Activated naive CD8-positive, alpha-beta T cell treated with anti-CD3 and anti-CD28 coated beads, Interleukin-2, amount 50 U/mL, for 24 hours (primary cell): ENCODE data around the gene GNAT1.

Experiments
- ATAC-seq: fragments of 150-1000 bp; cut with Tn5 transposase; one replicate; pipeline ENCODE4 v1.10.0; 2021
- DNase-seq: peaks from one replicate; pipeline ENCODE4 v3.0.0; 2021
- H3K27ac Mint-ChIP-seq: one replicate; pipeline ENCODE4 v1.8.0; 2021; ENCODE audit warnings: mild to moderate bottlenecking, mixed read lengths
- H3K27me3 Mint-ChIP-seq: one replicate; pipeline ENCODE4 v1.8.0; 2021; ENCODE audit warnings: mixed read lengths
- H3K36me3 Mint-ChIP-seq: one replicate; pipeline ENCODE4 v1.8.0; 2021; ENCODE audit warnings: low read depth, mixed read lengths
- H3K4me1 Mint-ChIP-seq: one replicate; pipeline ENCODE4 v1.8.0; 2021; ENCODE audit warnings: mixed read lengths
- H3K4me3 Mint-ChIP-seq: one replicate; pipeline ENCODE4 v1.8.0; 2021; ENCODE audit warnings: mild to moderate bottlenecking, moderate library complexity, mixed read lengths
- H3K9me3 Mint-ChIP-seq: one replicate; pipeline ENCODE4 v1.8.0; 2021; ENCODE audit warnings: mixed read lengths

Gene GNAT1

GRCh38 chr3:50195501-50196252 is 4.3 kb downstream of the GNAT1 start:
- H3K9me3 Mint-ChIP-seq = no peaks in the 10 kb centered on the region
- H3K27me3 Mint-ChIP-seq = peaks cover 20% of the 10 kb centered on the region
- ATAC-seq = no peak
- peaks cover 12% of the 10 kb centered on the region for H3K4me1 Mint-ChIP-seq
- no peaks in the 10 kb centered on the region for H3K36me3 Mint-ChIP-seq
- no peak overlapping the region for H3K27ac Mint-ChIP-seq
- DNase-seq = no peak
- H3K4me3 Mint-ChIP-seq = no peak overlapping the region

DNA sequence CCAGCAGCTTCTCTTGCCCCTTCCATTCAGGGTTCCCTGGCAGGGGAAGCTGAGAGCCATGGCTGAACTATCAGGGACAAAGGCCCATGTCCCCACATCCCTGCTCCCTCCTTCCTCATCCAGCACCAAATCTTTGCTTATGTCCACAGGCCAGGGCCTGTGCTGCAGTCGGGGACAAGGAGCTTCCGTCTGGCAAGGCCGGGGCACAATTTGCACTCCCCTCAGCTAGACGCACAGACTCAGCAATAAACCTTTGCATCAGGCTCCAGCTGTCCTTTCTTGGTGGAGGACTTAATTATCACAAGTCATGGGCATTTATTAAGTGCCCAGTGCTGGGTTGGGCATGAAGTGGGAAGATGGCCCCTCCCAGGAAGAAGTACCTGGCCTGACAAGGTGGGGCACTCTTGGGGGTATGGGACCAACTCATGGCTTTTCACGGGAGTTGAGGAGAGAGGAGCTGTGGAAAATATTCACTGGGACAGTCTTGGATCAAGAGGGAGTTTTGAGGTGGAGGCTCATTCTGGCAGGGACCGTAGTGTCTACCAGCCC is 4.9 kb downstream of the GNAT1 start:
- Mint-ChIP-seq H3K9me3 (no peaks in the 10 kb centered on the region), H3K27me3 (peaks cover 24% of the 10 kb centered on the region), H3K4me3 (no peak overlapping the region), H3K27ac (no peak overlapping the region), H3K36me3 (no peaks in the 10 kb centered on the region), H3K4me1 (peaks cover 12% of the 10 kb centered on the region)
- no peak for DNase-seq
- no peak for ATAC-seq

GRCh38 chr3:50201573-50202315 is 10.3 kb downstream of the GNAT1 start:
- H3K27me3 Mint-ChIP-seq = peaks cover 41% of the 10 kb centered on the region
- no peak overlapping the region for H3K4me3 Mint-ChIP-seq
- H3K27ac Mint-ChIP-seq = no peak overlapping the region
- H3K36me3 Mint-ChIP-seq = no peaks in the 10 kb centered on the region
- no peak for DNase-seq
- no peaks in the 10 kb centered on the region for H3K4me1 Mint-ChIP-seq
- no peaks in the 10 kb centered on the region for H3K9me3 Mint-ChIP-seq
- ATAC-seq = no peak

- Mint-ChIP-seq H3K4me1 (no peaks in the 10 kb centered on the region), H3K27me3 (peaks cover 48% of the 10 kb centered on the region), H3K9me3 (no peaks in the 10 kb centered on the region), H3K27ac (no peak overlapping the region), H3K36me3 (no peaks in the 10 kb centered on the region), H3K4me3 (no peak overlapping the region)
- ATAC-seq (no peak), DNase-seq (no peak)
These were observed 11.1 kb downstream of the GNAT1 start for GRCh38 chr3:50202353-50203112.

DNA sequence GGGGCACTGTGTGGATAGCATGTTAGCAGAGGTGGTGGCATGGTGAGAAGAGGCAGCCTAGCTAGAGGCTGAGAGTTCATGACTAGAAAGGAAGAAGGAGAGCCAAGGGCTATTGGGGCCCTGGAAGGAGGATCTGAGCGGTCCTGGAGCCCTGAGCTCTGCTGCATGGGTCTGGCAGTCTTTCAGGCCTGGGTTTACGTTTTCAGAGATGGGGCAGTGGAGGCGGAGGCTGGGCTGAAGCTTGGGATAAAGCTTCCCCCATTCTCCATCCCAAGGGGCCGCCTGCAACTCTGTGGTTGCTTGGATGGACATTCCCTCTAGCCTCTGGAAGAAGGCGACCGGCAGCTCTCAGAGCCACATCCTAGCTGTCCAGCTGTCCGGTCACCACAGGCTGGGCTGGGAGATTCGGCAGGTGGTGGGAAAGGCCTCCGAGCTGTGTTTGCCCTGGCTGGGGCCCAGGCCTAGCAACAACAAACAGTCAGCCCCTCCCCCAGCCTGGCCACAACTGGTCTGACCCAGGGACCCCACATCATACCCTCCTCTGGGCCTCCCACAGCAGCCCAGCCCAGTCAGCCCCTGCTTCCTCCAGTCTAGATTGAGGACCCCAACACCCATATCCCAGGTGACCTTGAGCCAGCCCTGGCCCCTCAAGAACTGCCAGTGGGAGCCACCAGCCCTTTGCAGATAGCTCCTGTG is 11.9 kb downstream of the GNAT1 start:
- Mint-ChIP-seq H3K4me3 (no peak overlapping the region), H3K9me3 (no peaks in the 10 kb centered on the region), H3K36me3 (no peaks in the 10 kb centered on the region), H3K27me3 (peaks cover 48% of the 10 kb centered on the region), H3K27ac (no peak overlapping the region), H3K4me1 (no peaks in the 10 kb centered on the region)
- no peak for DNase-seq
- no peak for ATAC-seq

DNA sequence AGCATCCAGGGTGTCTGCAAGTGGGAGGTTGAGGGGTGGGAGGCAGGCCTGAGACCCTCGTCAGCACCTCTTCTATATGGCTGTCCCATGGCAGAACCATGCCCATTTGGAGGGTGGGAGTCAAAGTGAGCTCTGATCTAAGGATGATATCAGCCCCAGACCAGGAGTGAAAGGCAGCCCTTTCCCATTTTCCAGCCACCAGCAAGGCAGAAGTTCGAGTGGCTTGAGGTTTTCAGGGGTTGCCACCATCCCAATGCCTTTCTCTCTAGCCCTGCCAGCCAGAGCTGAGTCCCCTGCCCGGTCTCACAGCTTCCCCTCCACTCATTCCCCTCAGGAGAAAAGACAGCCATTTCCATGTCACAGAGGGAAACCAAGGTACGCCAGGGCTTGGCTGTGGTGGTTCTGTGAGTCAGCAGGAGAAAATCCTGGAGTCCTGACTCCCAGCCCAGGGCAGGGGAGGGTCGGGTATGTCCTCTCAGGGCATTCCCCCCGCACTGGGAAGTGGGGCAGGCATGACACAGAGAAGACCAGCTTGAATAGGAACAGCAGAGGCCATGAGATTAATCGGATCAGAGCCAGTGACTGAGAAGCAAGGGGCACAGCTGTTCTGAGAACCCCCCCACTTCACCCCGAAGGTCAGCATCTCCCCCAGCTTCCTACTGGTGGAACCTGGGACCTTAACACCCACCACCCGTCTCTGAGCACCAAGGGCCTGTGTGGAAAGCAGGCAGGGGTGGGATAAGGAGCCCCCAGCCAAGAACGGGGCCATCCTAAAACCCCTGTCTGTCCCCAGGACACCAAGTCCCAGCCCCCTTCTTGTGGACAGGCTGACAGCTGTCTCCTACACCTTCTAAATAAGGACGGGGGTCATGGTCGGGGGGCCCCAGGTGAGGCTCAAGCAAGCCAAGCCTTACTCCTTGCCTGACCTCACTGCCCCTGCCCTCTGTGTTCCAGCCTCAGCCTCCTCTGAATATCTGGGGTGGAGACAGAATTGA is 12.7 kb downstream of the GNAT1 start:
- Mint-ChIP-seq H3K27ac (no peak overlapping the region), H3K9me3 (no peaks in the 10 kb centered on the region), H3K4me3 (no peak overlapping the region), H3K4me1 (no peaks in the 10 kb centered on the region), H3K36me3 (no peaks in the 10 kb centered on the region), H3K27me3 (peaks cover 50% of the 10 kb centered on the region)
- ATAC-seq (no peak), DNase-seq (no peak)

DNA sequence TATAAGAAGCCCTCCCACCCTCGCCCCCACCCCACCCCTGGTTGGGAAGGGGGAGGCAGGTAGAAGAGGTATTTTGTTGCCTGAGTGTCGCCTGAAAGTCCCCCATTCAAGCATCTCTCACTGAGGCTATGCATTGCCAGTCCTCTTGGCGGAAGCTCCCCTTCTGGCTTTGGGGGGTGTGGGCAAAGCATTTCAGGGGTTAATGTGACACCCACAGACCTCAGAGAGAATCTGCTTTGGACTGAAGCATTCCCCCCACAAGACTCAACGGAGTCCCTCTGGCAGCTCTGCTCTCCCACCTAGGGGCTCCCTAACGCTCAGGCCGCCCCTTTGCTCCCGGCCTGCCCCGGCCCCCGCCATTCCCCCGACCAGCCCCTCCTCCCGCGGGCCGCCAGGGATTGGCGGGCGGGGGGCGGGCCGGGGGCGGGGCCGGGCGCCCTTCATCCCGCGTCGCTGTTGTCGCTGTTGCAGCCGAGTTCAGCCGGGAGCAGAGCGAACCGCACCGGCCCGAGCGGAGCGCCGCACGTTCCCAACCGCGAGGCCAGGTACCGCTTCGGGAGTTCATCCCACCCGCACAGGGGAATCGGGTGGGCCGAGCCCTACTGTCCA is 13.5 kb downstream of the GNAT1 start, which contains the start of gene SLC38A3:
TSS of gene SLC38A3 (plus strand) at position 468 of the 609 bp plus-strand sequence. CDS start 8,929 bp downstream, outside the sequence.
- no peak for ATAC-seq
- H3K4me3 Mint-ChIP-seq = no peak within 1 kb of the TSS
- no peaks in the 10 kb centered on the region for H3K4me1 Mint-ChIP-seq
- H3K36me3 Mint-ChIP-seq = no peaks in the 10 kb centered on the region
- H3K27ac Mint-ChIP-seq = no peak within 1 kb of the TSS
- H3K9me3 Mint-ChIP-seq = no peaks in the 10 kb centered on the region
- H3K27me3 Mint-ChIP-seq = peaks cover 48% of the 10 kb centered on the region
- no peak for DNase-seq

- H3K4me1 Mint-ChIP-seq = no peaks in the 10 kb centered on the region
- ATAC-seq (no peak), DNase-seq (peak; percentile 37)
- no peak overlapping the region for H3K27ac Mint-ChIP-seq
- no peaks in the 10 kb centered on the region for H3K36me3 Mint-ChIP-seq
- peaks cover 47% of the 10 kb centered on the region for H3K27me3 Mint-ChIP-seq
- H3K9me3 Mint-ChIP-seq = no peaks in the 10 kb centered on the region
- no peak overlapping the region for H3K4me3 Mint-ChIP-seq
These were observed 14.2 kb downstream of the GNAT1 start for GRCh38 chr3:50205413-50206276.

DNA sequence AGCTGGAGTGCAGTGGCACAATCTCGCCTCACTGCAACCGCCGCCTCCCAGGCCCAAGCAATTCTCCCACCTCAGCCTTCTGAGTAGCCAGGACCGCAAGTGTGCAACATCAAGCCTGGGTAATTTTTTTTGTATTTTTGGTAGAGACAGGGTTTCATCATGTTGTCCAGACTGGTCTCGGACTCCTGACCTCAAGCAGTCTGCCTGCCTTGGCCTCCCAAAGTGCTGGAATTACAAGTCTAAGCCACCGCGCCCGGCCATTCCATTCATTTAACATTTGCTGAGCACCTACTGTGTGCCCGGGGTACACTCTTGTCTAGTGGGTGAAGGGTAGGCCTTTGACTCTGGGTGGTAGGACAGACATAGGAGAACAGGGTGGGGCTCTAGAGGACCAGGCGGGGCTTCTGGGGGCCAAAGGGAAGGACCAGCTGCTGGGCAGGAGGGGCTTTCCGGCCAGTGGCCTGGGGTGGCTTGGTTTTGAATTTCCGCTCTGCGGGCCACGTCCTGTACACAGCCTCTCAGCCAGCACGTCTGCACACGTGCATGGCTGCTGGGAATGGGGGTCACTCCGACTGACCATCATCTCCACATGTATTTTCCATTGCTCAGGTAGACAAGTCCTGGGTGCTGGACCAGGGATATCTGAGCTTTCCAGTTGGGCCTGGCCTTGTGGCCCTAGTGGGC is 16.1 kb downstream of the GNAT1 start:
- no peak for ATAC-seq

GRCh38 chr3:50208677-50209344 is 17.4 kb downstream of the GNAT1 start:
- peaks cover 29% of the 10 kb centered on the region for H3K27me3 Mint-ChIP-seq
- no peaks in the 10 kb centered on the region for H3K9me3 Mint-ChIP-seq
- no peak for DNase-seq
- no peak overlapping the region for H3K4me3 Mint-ChIP-seq
- peaks cover 4% of the 10 kb centered on the region for H3K4me1 Mint-ChIP-seq
- no peak overlapping the region for H3K27ac Mint-ChIP-seq
- no peak for ATAC-seq
- H3K36me3 Mint-ChIP-seq = no peaks in the 10 kb centered on the region

More for the DNA sequence above, 16.1 kb downstream of the GNAT1 start:
- Mint-ChIP-seq H3K4me3 (no peak overlapping the region), H3K27ac (no peak overlapping the region), H3K4me1 (peaks cover 4% of the 10 kb centered on the region), H3K27me3 (peaks cover 39% of the 10 kb centered on the region), H3K36me3 (no peaks in the 10 kb centered on the region), H3K9me3 (no peaks in the 10 kb centered on the region)
- no peak for DNase-seq

DNA sequence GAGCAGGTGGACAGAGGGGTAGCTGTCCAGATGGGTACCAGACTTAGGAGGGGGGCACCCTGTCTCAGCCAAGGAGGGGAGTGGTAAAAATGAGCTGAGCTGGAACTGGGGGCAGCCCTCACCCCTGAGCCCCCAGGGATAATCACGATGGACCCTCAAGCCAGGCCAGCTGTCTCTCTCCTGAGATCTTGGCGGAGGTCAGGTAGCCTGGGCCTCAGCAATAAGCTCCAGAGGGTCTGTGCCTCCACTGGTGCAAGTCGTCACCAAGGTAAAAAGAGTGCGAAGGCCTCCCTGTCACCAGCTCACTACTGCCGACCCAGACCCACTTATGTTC is 18.7 kb downstream of the GNAT1 start:
- no peak overlapping the region for H3K27ac Mint-ChIP-seq
- DNase-seq = no peak
- ATAC-seq = no peak
- H3K9me3 Mint-ChIP-seq = no peaks in the 10 kb centered on the region
- peaks cover 19% of the 10 kb centered on the region for H3K27me3 Mint-ChIP-seq
- H3K4me3 Mint-ChIP-seq = no peak overlapping the region
- peaks cover 4% of the 10 kb centered on the region for H3K4me1 Mint-ChIP-seq
- H3K36me3 Mint-ChIP-seq = no peaks in the 10 kb centered on the region
